H1 (cell line): ENCODE measurements around the gene GYPC. TPM values are rescaled to one million over a fixed set of nuclear protein-coding genes. Genes with fewer than 3 reads are reported as not detected.
A peak's percentile ranks its signal among the peaks of the same experiment; 100 is the strongest.
"Not testable (repeated sequence)": the region's sequence is repeated elsewhere in the genome, so short reads cannot be mapped to it uniquely, and the experiment has no call there.

Experiments used
- CTCF ChIA-PET: fragments of 300-600 bp; sonication (Branson Sonifier 250); formaldehyde crosslinking; loops from one replicate; lab custom pipeline; 2021; ENCODE audit not compliant: partially characterized antibody; lab: Charles Lee
- POLR2A ChIA-PET: fragments of 300-600 bp; sonication (Branson Sonifier 250); formaldehyde crosslinking; loops from one replicate; lab custom pipeline; 2021; ENCODE audit warnings: inconsistent platforms; ENCODE audit not compliant: partially characterized antibody; lab: Charles Lee
- DNase-seq, 2 experiments: peaks; one replicate each; pipeline versions ENCODE4 v3.0.0 to v3.0.0-alpha.2; 2010 to 2022; ENCODE audit warnings: low spot score in 2 of 2, low read depth in 1 of 2, mixed read lengths in 1 of 2
- FAIRE-seq: peaks from 2 replicates; lab custom pipeline; 2011; peaks lifted over from hg19 to GRCh38; lab: Jason Lieb, UNC
- H2AFZ ChIP-seq: 2 replicates; pipeline ENCODE4 v1.8.1; 2012; ENCODE audit warnings: low read length, inconsistent platforms
- H2AK5ac ChIP-seq: 2 replicates; pipeline ENCODE4 v1.6.1; 2013; ENCODE audit warnings: low read depth, low read length
- H2BK120ac ChIP-seq: replicated peaks from 2 replicates; pipeline ENCODE3; 2013; ENCODE audit warnings: low read depth, low read length, inconsistent platforms
- H2BK12ac ChIP-seq: 2 replicates; pipeline ENCODE4 v1.6.1; 2013; ENCODE audit warnings: low read depth, low read length
- H2BK15ac ChIP-seq: 2 replicates; pipeline ENCODE4 v1.6.1; 2013; ENCODE audit warnings: low read length
- H2BK20ac ChIP-seq: 2 replicates; pipeline ENCODE4 v1.6.1; 2013; ENCODE audit warnings: low read length
- H2BK5ac ChIP-seq: 2 replicates; pipeline ENCODE4 v1.6.1; 2013; ENCODE audit warnings: low read depth, low read length
- H3K14ac ChIP-seq: 2 replicates; pipeline ENCODE4 v1.6.1; 2013; ENCODE audit warnings: inconsistent platforms; ENCODE audit not compliant: insufficient read length
- H3K18ac ChIP-seq: 2 replicates; pipeline ENCODE4 v1.6.1; 2013; ENCODE audit warnings: low read length; ENCODE audit errors: extremely low read depth
- H3K23ac ChIP-seq: 2 replicates; pipeline ENCODE4 v1.6.1; 2013; ENCODE audit warnings: inconsistent platforms; ENCODE audit not compliant: insufficient read length
- H3K23me2 ChIP-seq: 2 replicates; pipeline ENCODE4 v1.6.1; 2013; ENCODE audit warnings: low read depth, low read length
- H3K27ac ChIP-seq: 2 replicates; pipeline ENCODE4 v1.6.1; 2011; ENCODE audit warnings: low read depth, low read length, inconsistent platforms
- H3K27me3 ChIP-seq, 4 experiments: replicated peaks in 1 of 4; 1 replicate in 1 of 4; 2 replicates in 3 of 4; pipeline versions ENCODE4 v1.6.1 to v1.8.1; 2011 to 2013; ENCODE audit warnings: low read length in 3 of 4, mild to moderate bottlenecking in 3 of 4, inconsistent platforms in 2 of 4, mixed read lengths in 2 of 4, moderate library complexity in 1 of 4; ENCODE audit not compliant: control insufficient read depth in 3 of 4, insufficient read depth in 3 of 4; ENCODE audit errors: extremely low read depth in 1 of 4
- H3K36me3 ChIP-seq, 4 experiments: 2 replicates each; pipeline versions ENCODE4 v1.6.1 to v1.8.1; 2011 to 2013; ENCODE audit warnings: mild to moderate bottlenecking in 4 of 4, low read length in 3 of 4, moderate library complexity in 2 of 4, control low read depth in 1 of 4, inconsistent platforms in 1 of 4; ENCODE audit not compliant: insufficient read depth in 4 of 4, control insufficient read depth in 2 of 4
- H3K4ac ChIP-seq: replicated peaks from 2 replicates; pipeline ENCODE3; 2013; ENCODE audit warnings: low read length, low read depth, mixed read lengths, inconsistent platforms; ENCODE audit not compliant: insufficient read length
- H3K4me1 ChIP-seq, 4 experiments: replicated peaks in 1 of 4; 1 replicate in 1 of 4; 2 replicates in 3 of 4; pipeline versions ENCODE4 v1.6.1 to v1.8.1; 2011 to 2013; ENCODE audit warnings: low read length in 3 of 4, inconsistent platforms in 2 of 4, mixed read lengths in 1 of 4; ENCODE audit not compliant: insufficient read depth in 4 of 4, control insufficient read depth in 3 of 4
- H3K4me2 ChIP-seq, 2 experiments: 2 replicates each; pipeline versions ENCODE4 v1.6.1 to v1.8.1; 2011 to 2013; ENCODE audit warnings: low read depth in 2 of 2, low read length in 2 of 2, control low read depth in 1 of 2, inconsistent platforms in 1 of 2, mild to moderate bottlenecking in 1 of 2; ENCODE audit not compliant: insufficient read depth in 1 of 2
- H3K4me3 ChIP-seq, 4 experiments: fragments of 200-600, 300-600 bp in 1 of 4; sonication (generic), shearing (Covaris generic), sonication (Bioruptor Twin) in 1 of 4; 2 replicates each; pipeline versions ENCODE4 v1.5.1 to v1.8.1; 2011 to 2016; ENCODE audit warnings: low read length in 4 of 4, low read depth in 3 of 4, control low read depth in 2 of 4, inconsistent platforms in 2 of 4, mild to moderate bottlenecking in 2 of 4, mixed read lengths in 1 of 4, moderate library complexity in 1 of 4; ENCODE audit not compliant: insufficient read depth in 2 of 4; ENCODE audit errors: extremely low read depth in 1 of 4
- H3K56ac ChIP-seq: replicated peaks from 2 replicates; pipeline ENCODE3; 2013; ENCODE audit warnings: low read depth, mild to moderate bottlenecking, mixed read lengths, low read length, inconsistent platforms; ENCODE audit not compliant: insufficient read length
- H3K79me1 ChIP-seq: 2 replicates; pipeline ENCODE4 v1.6.1; 2013; ENCODE audit warnings: low read depth, low read length, control low read depth
- H3K79me2 ChIP-seq, 2 experiments: 2 replicates each; pipeline versions ENCODE4 v1.6.1 to v1.8.1; 2012 to 2013; ENCODE audit warnings: low read length in 2 of 2, mild to moderate bottlenecking in 2 of 2, inconsistent platforms in 1 of 2; ENCODE audit not compliant: insufficient read depth in 2 of 2, control insufficient read depth in 1 of 2
- H3K9ac ChIP-seq, 4 experiments: replicated peaks in 1 of 4; 1 replicate in 1 of 4; 2 replicates in 3 of 4; pipeline versions ENCODE4 v1.6.1 to v1.8.1; 2011 to 2013; ENCODE audit warnings: low read depth in 3 of 4, low read length in 3 of 4, control low read depth in 2 of 4, mild to moderate bottlenecking in 2 of 4, moderate library complexity in 2 of 4, inconsistent platforms in 1 of 4; ENCODE audit errors: extremely low read depth in 1 of 4
- H3K9me3 ChIP-seq, 2 experiments: 2 replicates each; pipeline versions ENCODE4 v1.6.1 to v1.8.1; 2012 to 2013; ENCODE audit warnings: mild to moderate bottlenecking in 2 of 2, moderate library complexity in 2 of 2, control low read depth in 1 of 2, inconsistent platforms in 1 of 2, low read depth in 1 of 2, low read length in 1 of 2, mixed read lengths in 1 of 2; ENCODE audit not compliant: insufficient read depth in 2 of 2
- H4K20me1 ChIP-seq, 2 experiments: replicated peaks in 1 of 2; 2 replicates each; pipeline versions ENCODE3 to v1.8.1; 2011 to 2013; ENCODE audit warnings: inconsistent platforms in 2 of 2, low read length in 2 of 2, mild to moderate bottlenecking in 1 of 2; ENCODE audit not compliant: insufficient read depth in 2 of 2, control insufficient read depth in 1 of 2
- H4K5ac ChIP-seq: 2 replicates; pipeline ENCODE4 v1.6.1; 2013; ENCODE audit warnings: low read length, low read depth, mixed read lengths, inconsistent platforms; ENCODE audit not compliant: insufficient read length
- H4K8ac ChIP-seq: 2 replicates; pipeline ENCODE4 v1.8.0; 2013; ENCODE audit warnings: mild to moderate bottlenecking, moderate library complexity, low read length, inconsistent platforms; ENCODE audit not compliant: insufficient read depth; ENCODE audit errors: extremely low read depth
- H4K91ac ChIP-seq: replicated peaks from 2 replicates; pipeline ENCODE3; 2013; ENCODE audit warnings: low read length, mixed read lengths, inconsistent platforms; ENCODE audit not compliant: insufficient read length
- WGBS, 2 experiments: shearing (Covaris generic) in 1 of 2; methylation state at CpG; one replicate each; pipeline versions ENCODE4 v1.1.6 to v1.1.7; 2013 to 2015; ENCODE audit warnings: low lambda C conversion rate in 2 of 2, mixed read lengths in 2 of 2, inconsistent platforms in 1 of 2, low coverage in 1 of 2, missing lambda C conversion rate in 1 of 2; ENCODE audit not compliant: insufficient replicate concordance in 2 of 2, insufficient coverage in 1 of 2, insufficient read length in 1 of 2; ENCODE audit errors: extremely low coverage in 1 of 2, missing lambda C conversion rate in 1 of 2; 5-methylcytosine and 5-hydroxymethylcytosine counted together
- polyA plus RNA-seq, 7 experiments: library from polyadenylated mRNA; depleted of rRNA in 3 of 7; stranded (reverse) in 5 of 7; unstranded in 2 of 7; fragments of >200 nt in 5 of 7; fragments of 200-250 nt in 2 of 7; gene quantifications; 1 replicate in 5 of 7; 2 replicates in 1 of 7; 4 replicates in 1 of 7; pipeline versions ENCODE4 v1.2.1 to v1.2.3, GENCODE V29; 2011 to 2013; ENCODE audit warnings: missing spikeins in 2 of 7, mixed read lengths in 2 of 7
- total RNA-seq: library from RNA; stranded (reverse); fragmentation: NEBNext Ultra II Directional; extraction: Animal tissue kit (Norgen Biotek cat#: 25700); gene quantifications from 2 replicates; pipeline ENCODE4 v1.2.1, GENCODE V29; 2021

Gene GYPC
- total and polyA plus RNA-seq, 2 of the 8 experiments (the other 6 are each of a cell fraction or from before 2014, with no cell fraction given) = 26.8 to 53.6 TPM

DNA sequence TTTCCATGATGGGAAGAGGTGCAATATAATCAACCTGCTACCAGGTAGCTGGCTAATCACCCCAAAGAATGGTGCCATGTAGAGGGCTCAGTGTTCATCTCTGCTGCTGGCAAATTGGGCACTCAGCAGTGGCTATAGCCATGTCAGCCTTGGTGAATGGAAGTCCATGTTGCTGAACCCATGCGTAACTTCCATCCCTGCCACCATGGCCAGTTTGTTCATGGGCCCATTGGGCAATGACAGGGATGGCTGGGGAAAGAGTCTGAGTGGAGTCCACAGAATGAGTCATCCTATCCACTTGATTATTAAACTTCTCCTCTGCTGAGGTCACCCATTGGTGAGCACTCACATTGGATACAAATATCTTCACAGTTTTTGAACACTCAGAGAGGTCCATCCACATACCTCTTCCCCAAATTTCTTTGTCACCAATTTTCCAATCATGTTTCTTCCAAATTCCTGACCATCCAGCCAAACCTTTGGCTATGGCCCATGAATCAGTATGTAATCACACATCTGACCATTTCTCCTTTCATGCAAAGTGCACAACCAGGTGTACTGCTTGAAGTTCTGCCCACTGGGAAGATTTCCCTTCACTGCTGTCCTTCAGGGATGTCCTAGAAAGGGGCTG is 8.1 kb upstream of the GYPC start:
- H3K9me3 ChIP-seq, H3K18ac ChIP-seq, H3K4me2 ChIP-seq, H3K4ac ChIP-seq, H3K27ac ChIP-seq, H3K36me3 ChIP-seq, H3K23ac ChIP-seq, H3K23me2 ChIP-seq, POLR2A ChIA-PET, H2AFZ ChIP-seq, H4K8ac ChIP-seq, H4K20me1 ChIP-seq, H2BK120ac ChIP-seq, H3K27me3 ChIP-seq, FAIRE-seq, H2BK15ac ChIP-seq, H3K14ac ChIP-seq, H2BK5ac ChIP-seq, H2BK12ac ChIP-seq, H3K79me2 ChIP-seq, H3K9ac ChIP-seq, H3K4me1 ChIP-seq, H3K56ac ChIP-seq, CTCF ChIA-PET, H3K79me1 ChIP-seq, H3K4me3 ChIP-seq, H4K91ac ChIP-seq, H2AK5ac ChIP-seq, H2BK20ac ChIP-seq, H4K5ac ChIP-seq: not testable (repeated sequence)
- 88% methylated on average over 1 of the region's 1 CpG; no CpG with 5 or more reads in 1 of the 2 experiments for WGBS, 2 experiments
- DNase-seq = peak in 1 of 2 experiments; percentile 3

GRCh38 chr2:126648345-126648786 is 7.6 kb upstream of the GYPC start:
- H3K9me3 ChIP-seq, H2BK5ac ChIP-seq, H3K4me2 ChIP-seq, FAIRE-seq, POLR2A ChIA-PET, H3K18ac ChIP-seq, H2BK15ac ChIP-seq, DNase-seq, H4K91ac ChIP-seq, H4K8ac ChIP-seq, H3K79me1 ChIP-seq, H2BK120ac ChIP-seq, H3K4ac ChIP-seq, H2AK5ac ChIP-seq, H3K79me2 ChIP-seq, H4K20me1 ChIP-seq, H4K5ac ChIP-seq, H2AFZ ChIP-seq, H3K27me3 ChIP-seq, H3K4me1 ChIP-seq, H3K9ac ChIP-seq, H3K14ac ChIP-seq, H2BK12ac ChIP-seq, H3K56ac ChIP-seq, H3K36me3 ChIP-seq, H3K27ac ChIP-seq, H3K4me3 ChIP-seq, H3K23me2 ChIP-seq, H3K23ac ChIP-seq, H2BK20ac ChIP-seq: not testable (repeated sequence)
- CTCF ChIA-PET = interaction anchor here (1.2 kb wide), 1 partner anchor 15 kb away, joined by 3 read pairs; no protein-coding TSS in a partner anchor
- WGBS, 2 experiments = 66% methylated on average over 5 of the region's 5 CpGs; no CpG with 5 or more reads in 1 of the 2 experiments
